Measurements from ENCODE around the gene C3orf38. TPM values are rescaled to one million over a fixed set of nuclear protein-coding genes. Genes with fewer than 3 reads are reported as not detected.
A peak's percentile ranks its signal among the peaks of the same experiment; 100 is the strongest.
"Not testable (repeated sequence)": the region's sequence is repeated elsewhere in the genome, so short reads cannot be mapped to it uniquely, and the experiment has no call there.

Gene C3orf38
- polyA plus RNA-seq = 1 to 10 TPM; 3.3 to 7.8 (median 6.6) TPM

- 0% methylated on average over 57 of the region's 57 CpGs for WGBS, 3 donors
- peak within 1 kb of the TSS; percentile 83 for H3K27ac ChIP-seq (ENCODE audit: low read depth, low read length)
These were observed at the start of gene C3orf38 for GRCh38 chr3:88149509-88150362. TSS of gene C3orf38 (plus strand) at chr3:88149959. CDS start at chr3:88150053, 94 bp downstream.

GRCh38 chr3:88101142-88101541, 48.6 kb upstream of the C3orf38 start:
- no peak overlapping the region for H3K27ac ChIP-seq (ENCODE audit: low read depth, low read length)
- WGBS, 3 donors = 100% methylated on average over 1 of the region's 1 CpG

- H3K27ac ChIP-seq (ENCODE audit: low read depth, low read length) = no peak overlapping the region
These were observed 44.4 kb upstream of the C3orf38 start for GRCh38 chr3:88105325-88105724.

GRCh38 chr3:88112289-88112688, 37.5 kb upstream of the C3orf38 start:
- WGBS, 3 donors = 92 to 95% (median 94%) methylated on average over 1 of the region's 1 CpG
- no peak overlapping the region for H3K27ac ChIP-seq (ENCODE audit: low read depth, low read length)

GRCh38 chr3:88113311-88114162, 36.2 kb upstream of the C3orf38 start:
- no peak overlapping the region for H3K27ac ChIP-seq (ENCODE audit: low read depth, low read length)
- 38 to 47% (median 44%) methylated on average over 5 of the region's 5 CpGs for WGBS, 3 donors

- WGBS, 3 donors = 90 to 97% (median 92%) methylated on average over 3 of the region's 3 CpGs
- H3K27ac ChIP-seq (ENCODE audit: low read depth, low read length) = no peak overlapping the region
These were observed 34.7 kb upstream of the C3orf38 start for GRCh38 chr3:88114878-88115549.

GRCh38 chr3:88117683-88118082, 32.1 kb upstream of the C3orf38 start:
- 29 to 47% (median 37%) methylated on average over 1 of the region's 1 CpG for WGBS, 3 donors
- H3K27ac ChIP-seq (ENCODE audit: low read depth, low read length) = no peak overlapping the region

GRCh38 chr3:88118603-88119002, 31.2 kb upstream of the C3orf38 start:
- 96 to 100% (median 100%) methylated on average over 1 of the region's 2 CpGs for WGBS, 3 donors

GRCh38 chr3:88123526-88123925, 26.2 kb upstream of the C3orf38 start:
- 95 to 100% (median 99%) methylated on average over 1 of the region's 1 CpG for WGBS, 3 donors
- no peak overlapping the region for H3K27ac ChIP-seq (ENCODE audit: low read depth, low read length)

More at GRCh38 chr3:88118603-88119002, 31.2 kb upstream of the C3orf38 start:
- H3K27ac ChIP-seq (ENCODE audit: low read depth, low read length) = not testable (repeated sequence)

- 88 to 95% (median 91%) methylated on average over 1 of the region's 1 CpG for WGBS, 3 donors
- H3K27ac ChIP-seq (ENCODE audit: low read depth, low read length) = no peak overlapping the region
These were observed 18.1 kb upstream of the C3orf38 start for GRCh38 chr3:88131695-88132094.

- H3K27ac ChIP-seq (ENCODE audit: low read depth, low read length) = no peak overlapping the region
- 94 to 98% (median 97%) methylated on average over 1 of the region's 1 CpG for WGBS, 3 donors
These were observed 16.9 kb upstream of the C3orf38 start for GRCh38 chr3:88132894-88133293.

- WGBS, 3 donors = 37 to 50% (median 46%) methylated on average over 1 of the region's 1 CpG
- no peak overlapping the region for H3K27ac ChIP-seq (ENCODE audit: low read depth, low read length)
These were observed 16.0 kb upstream of the C3orf38 start for GRCh38 chr3:88133711-88134263.

GRCh38 chr3:88137836-88138235, 11.9 kb upstream of the C3orf38 start:
- H3K27ac ChIP-seq (ENCODE audit: low read depth, low read length) = no peak overlapping the region
- 83 to 91% (median 90%) methylated on average over 1 of the region's 1 CpG for WGBS, 3 donors

GRCh38 chr3:88141458-88142083, 8.2 kb upstream of the C3orf38 start:
- H3K27ac ChIP-seq (ENCODE audit: low read depth, low read length) = no peak overlapping the region
- WGBS, 3 donors = 48 to 79% (median 67%) methylated on average over 4 of the region's 4 CpGs

- no peak overlapping the region for H3K27ac ChIP-seq (ENCODE audit: low read depth, low read length)
- 28 to 86% (median 84%) methylated on average over 3 of the region's 3 CpGs for WGBS, 3 donors
These were observed 7.6 kb upstream of the C3orf38 start for GRCh38 chr3:88142094-88142624.

GRCh38 chr3:88147261-88147660, 2.5 kb upstream of the C3orf38 start:
- no peak overlapping the region for H3K27ac ChIP-seq (ENCODE audit: low read depth, low read length)

GRCh38 chr3:88148651-88149050, 1.1 kb upstream of the C3orf38 start:
- WGBS, 3 donors = 62 to 70% (median 66%) methylated on average over 17 of the region's 17 CpGs
- no peak overlapping the region for H3K27ac ChIP-seq (ENCODE audit: low read depth, low read length)

GRCh38 chr3:88149101-88149508, 654 bp upstream of the C3orf38 start:
- H3K27ac ChIP-seq (ENCODE audit: low read depth, low read length) = no peak overlapping the region
- 0 to 1% (median 0%) methylated on average over 16 of the region's 16 CpGs for WGBS, 3 donors
